Measurements from ENCODE around the gene PIN1.

PIN1 gene

DNA sequence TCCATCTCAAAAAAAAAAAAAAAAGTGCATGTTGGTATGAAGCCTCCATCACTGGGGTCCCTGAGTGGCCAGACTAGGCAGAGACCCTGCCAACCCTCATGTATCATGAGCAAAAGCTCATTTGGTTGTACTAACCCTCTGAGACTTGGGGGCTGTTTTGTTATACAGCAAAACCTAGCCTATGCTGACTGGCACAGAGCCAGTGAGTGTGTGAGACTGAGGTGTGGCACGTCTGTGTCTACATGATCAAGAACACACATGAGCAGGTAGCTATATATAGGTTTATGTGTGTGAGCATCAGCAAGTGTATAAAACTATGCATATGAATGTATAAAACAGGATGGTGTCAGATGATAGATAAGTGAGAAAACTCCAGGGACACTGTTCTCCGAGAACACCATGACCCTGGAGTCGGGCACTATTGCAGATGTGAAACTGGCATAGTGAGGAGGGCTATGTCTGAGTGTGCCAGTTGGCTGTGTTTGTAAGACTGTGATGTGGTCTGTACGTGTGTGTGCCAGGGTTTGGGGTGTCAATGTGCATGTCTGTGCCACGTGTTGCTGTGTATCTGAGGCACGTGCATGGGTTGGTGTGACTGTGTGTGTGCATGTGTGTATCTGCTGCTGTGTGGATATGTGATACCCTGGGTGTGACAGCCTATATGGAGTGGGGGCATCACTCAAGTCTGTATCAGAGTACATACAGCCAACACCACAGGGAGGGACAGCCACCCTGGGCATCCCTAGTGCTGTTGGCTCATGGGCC lies 56.7 kb downstream of the PIN1 start:
- no peak for DNase-seq

Data from stimulated activated naive CD4-positive, alpha-beta T cell (primary cell).